NCI-H526 (cell line): ENCODE results near the gene LRP2BP.
A peak's percentile ranks its signal among the peaks of the same experiment; 100 is the strongest.
"Not testable (repeated sequence)": the region's sequence is repeated elsewhere in the genome, so short reads cannot be mapped to it uniquely, and the experiment has no call there.

Source experiments
- DNase-seq, 2 experiments: peaks; one replicate each; lab custom pipeline; 2025; lab: John Stamatoyannopoulos, UW

Gene LRP2BP

GRCh38 chr4:185361872-185362271 lies 33.9 kb downstream of the LRP2BP start:
- DNase-seq = no peak

GRCh38 chr4:185359767-185360446 lies 35.8 kb downstream of the LRP2BP start:
- no peak for DNase-seq

- DNase-seq = no peak
These were observed 36.8 kb downstream of the LRP2BP start for GRCh38 chr4:185358959-185359358.

- DNase-seq = no peak
These were observed 37.2 kb downstream of the LRP2BP start for GRCh38 chr4:185358514-185358913.

GRCh38 chr4:185357733-185358440 lies 37.8 kb downstream of the LRP2BP start:
- no peak for DNase-seq

GRCh38 chr4:185357211-185357610 lies 38.5 kb downstream of the LRP2BP start:
- DNase-seq = no peak

GRCh38 chr4:185352741-185353140 lies 43.0 kb downstream of the LRP2BP start:
- DNase-seq = peak; percentile 14 to 44

- DNase-seq = no peak
These were observed 43.5 kb downstream of the LRP2BP start for GRCh38 chr4:185352202-185352601.

- DNase-seq = no peak
These were observed 44.0 kb downstream of the LRP2BP start for GRCh38 chr4:185351691-185352090.

- no peak for DNase-seq
These were observed 48.6 kb downstream of the LRP2BP start for GRCh38 chr4:185346975-185347601.

GRCh38 chr4:185344743-185345538 lies 50.8 kb downstream of the LRP2BP start:
- no peak for DNase-seq

GRCh38 chr4:185343726-185344581 lies 51.8 kb downstream of the LRP2BP start:
- no peak for DNase-seq

- DNase-seq = no peak
These were observed 53.9 kb downstream of the LRP2BP start for GRCh38 chr4:185341841-185342240.

- no peak for DNase-seq
These were observed 54.3 kb downstream of the LRP2BP start for GRCh38 chr4:185341377-185341776.

- DNase-seq = peak; percentile 71 to 77
These were observed 55.8 kb downstream of the LRP2BP start for GRCh38 chr4:185339941-185340340.

GRCh38 chr4:185335579-185335978 lies 60.1 kb downstream of the LRP2BP start:
- DNase-seq = no peak

- no peak for DNase-seq
These were observed 61.4 kb downstream of the LRP2BP start for GRCh38 chr4:185334326-185334725.

- DNase-seq = peak in 1 of 2 experiments; percentile 11
These were observed 62.9 kb downstream of the LRP2BP start for GRCh38 chr4:185332575-185333464.

GRCh38 chr4:185329879-185330510 lies 65.7 kb downstream of the LRP2BP start:
- not testable (repeated sequence) for DNase-seq

- no peak for DNase-seq
These were observed 67.1 kb downstream of the LRP2BP start for GRCh38 chr4:185328586-185328985.
